GM20431 (cell line): Measurements from ENCODE around the gene TEKT5.
"Not testable (repeated sequence)": the region's sequence is repeated elsewhere in the genome, so short reads cannot be mapped to it uniquely, and the experiment has no call there.

ENCODE experiments used
- in situ Hi-C: fragments of 300-500 bp; cut with MseI, MboI; formaldehyde crosslinking; loops from one replicate; pipeline ENCODE4 v1.15.0; 2020; ENCODE audit warnings: low sequenced_read_pairs; ENCODE audit not compliant: unreplicated experiment

TEKT5 gene

DNA sequence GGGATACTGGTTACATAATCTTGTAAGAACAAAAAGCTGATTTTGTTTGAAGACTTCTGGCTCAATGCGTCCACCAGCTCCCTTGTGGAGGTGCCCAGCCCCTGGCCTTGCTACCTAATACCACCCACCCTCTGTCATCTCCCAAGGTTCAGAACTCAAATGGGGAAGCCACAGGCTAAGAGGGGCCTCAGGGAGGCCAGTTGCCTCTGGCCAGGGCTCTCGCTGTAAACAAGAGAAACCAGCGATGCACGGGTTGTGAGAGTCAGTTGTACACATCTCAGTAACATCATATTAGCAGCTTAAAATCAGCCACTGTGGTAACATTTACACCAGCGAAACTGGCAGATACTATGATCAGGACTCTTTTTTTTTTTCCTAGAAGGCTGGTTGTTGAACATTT, 6.0 kb downstream of the TEKT5 start:
- in situ Hi-C loops = no loop called here

DNA sequence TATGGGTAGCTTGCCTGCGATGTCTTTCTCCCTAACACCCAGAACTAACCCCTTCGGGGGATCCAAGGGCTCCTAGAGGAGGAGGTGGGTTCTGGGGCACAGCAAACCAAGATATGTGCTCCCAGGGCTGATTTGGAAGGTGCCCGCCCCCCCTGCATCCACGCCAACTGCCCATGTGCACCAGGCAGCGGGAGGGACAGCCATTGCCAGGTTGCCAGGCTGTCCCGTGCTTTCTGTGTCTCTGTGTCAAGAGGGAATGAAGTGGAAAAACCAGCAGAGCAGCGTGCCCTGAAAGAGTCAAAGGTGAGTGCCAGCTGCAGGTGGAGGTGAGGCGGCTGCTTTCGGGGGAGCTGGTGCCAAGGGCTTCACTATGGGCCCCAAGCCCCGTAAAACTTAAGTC, 6.4 kb downstream of the TEKT5 start:
- in situ Hi-C loops = no loop called here

GRCh38 chr16:10685709-10686108, 9.0 kb downstream of the TEKT5 start:
- in situ Hi-C loops = no loop called here

- in situ Hi-C loops = no loop called here
Measured at GRCh38 chr16:10684511-10685151, 10.1 kb downstream of the TEKT5 start.

DNA sequence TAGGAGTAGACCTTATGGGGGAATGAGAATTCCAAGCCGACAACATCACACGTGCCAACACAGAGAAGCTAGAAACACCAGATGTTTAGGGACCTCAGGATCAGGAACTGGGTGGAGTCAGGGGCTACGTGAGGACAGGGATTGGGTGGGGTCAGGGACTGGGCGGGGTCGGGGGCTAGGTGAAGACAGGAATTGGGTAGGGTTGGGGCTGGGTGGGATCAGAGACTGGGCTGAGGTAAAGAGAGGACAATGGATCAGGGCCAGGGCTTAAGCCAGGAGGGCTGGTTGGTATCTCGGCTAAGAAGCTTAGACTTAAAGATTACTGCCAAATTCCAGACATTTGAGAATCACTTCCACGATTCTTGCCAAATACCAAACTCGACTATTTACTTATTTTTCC, 11.6 kb downstream of the TEKT5 start:
- in situ Hi-C loops = no loop called here

- in situ Hi-C loops = no loop called here
Measured at GRCh38 chr16:10682604-10683003, 12.1 kb downstream of the TEKT5 start.

DNA sequence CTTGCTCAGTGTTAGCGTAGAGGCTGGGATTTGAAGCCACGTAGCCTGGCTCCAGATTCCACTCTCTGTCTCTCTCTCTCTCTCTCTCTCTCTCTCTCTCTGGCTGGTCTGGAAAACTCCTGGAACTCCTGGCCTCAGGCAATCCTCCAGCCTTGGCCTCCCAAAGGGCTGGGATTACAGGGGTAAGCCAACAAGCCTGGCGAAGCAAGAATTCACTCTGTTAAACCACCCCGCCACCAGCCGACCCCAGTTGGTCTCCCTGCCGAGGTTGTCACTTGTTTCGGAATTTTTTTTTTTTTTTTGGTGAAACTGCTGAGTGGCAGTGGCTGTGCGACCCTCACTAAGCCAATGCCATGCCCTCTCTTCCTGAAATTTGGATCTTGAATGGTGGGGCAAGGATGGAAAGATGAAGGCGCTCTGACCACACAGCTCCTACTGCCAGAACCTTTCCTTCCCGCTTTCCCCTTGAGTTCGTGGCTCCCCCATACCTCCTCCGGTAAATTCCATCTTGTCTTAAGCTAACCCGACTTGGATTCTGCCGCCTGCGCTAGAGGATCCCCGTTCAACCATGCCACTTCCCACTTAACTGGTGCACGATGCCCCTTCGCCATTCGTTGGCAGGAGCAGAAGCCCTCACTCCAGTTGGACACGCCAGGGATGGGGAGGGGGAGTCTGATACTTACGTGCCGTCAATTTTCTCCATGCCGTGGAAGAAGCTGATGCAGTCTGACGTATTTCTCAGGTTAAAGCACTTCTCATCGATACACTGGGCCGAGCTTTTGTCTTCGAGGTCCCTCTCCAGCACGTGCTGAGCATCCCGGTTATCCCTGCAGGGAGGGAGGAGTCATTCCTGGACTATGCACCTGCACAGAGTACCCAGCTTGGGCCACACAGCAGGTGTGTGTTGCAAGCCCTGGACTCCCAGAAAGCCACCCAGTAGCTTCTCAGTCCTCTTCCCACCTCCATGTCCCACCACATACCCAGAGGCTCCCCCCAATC, 13.1 kb downstream of the TEKT5 start:
- in situ Hi-C loops = no loop called here

DNA sequence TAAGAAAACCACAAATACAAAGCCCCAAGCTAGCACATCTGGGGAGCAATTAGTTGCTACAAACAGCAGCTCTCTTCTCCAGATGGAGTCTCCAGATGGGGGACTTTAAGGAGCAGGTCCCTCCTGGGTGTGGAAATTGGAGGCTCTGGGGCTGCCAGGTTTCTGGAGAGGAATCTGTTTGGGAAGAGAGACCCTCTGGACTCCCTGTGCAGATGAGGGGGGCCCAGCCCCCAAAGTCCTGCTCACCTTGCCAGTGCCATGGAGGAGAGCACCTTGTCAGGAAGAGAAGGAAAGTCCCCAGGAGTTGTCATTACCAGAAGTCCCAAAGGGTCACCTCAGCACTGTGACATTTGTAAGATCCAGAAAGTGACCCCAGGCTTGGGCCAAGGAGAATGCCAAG, 14.8 kb downstream of the TEKT5 start:
- in situ Hi-C loops = no loop called here

- in situ Hi-C loops = not testable (repeated sequence)
Measured at GRCh38 chr16:10679441-10679840, 15.3 kb downstream of the TEKT5 start.

- in situ Hi-C loops = no loop called here
Measured at GRCh38 chr16:10678655-10679054, 16.1 kb downstream of the TEKT5 start.

DNA sequence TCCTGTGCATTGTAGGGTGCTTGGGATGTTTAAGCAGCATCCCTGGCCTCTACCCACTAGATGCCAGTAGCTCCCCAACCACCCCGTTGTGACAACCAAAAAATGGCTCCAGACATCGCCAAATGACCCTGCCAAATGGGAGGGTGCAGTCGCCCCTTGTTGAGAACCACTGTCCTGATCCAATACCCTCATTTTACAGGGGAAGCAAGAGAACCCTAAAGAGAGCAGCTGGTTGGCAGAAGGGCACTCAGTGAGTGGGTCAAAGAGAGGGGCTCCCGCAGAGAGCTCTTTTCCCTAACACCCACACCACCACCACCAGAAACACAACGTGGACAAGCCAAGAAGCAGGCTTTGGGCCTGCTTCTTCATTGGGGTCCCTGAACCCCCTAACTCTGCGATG, 18.4 kb downstream of the TEKT5 start:
- in situ Hi-C loops = no loop called here

DNA sequence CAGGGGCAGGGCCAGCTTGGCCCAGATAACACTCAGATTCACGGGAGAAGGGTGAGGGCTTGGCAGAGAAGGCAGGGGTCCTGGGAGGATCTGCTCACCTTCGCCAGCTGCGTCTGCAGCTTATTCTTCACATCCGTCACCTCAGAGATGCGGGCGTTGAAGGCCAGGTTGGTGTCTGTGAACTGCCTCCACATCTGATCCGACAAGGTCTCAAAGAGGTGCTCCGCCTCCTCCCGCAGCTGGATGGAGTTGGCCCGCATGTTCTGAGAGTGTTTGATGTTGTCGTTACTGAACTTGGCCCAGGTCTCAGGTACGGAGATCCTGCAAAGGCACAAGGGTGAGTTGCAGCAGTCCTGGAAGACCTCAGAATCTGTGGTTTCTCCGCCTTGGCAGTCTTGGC, 18.9 kb downstream of the TEKT5 start:
- in situ Hi-C loops = no loop called here

- in situ Hi-C loops = no loop called here
Measured at GRCh38 chr16:10675216-10675615, 19.5 kb downstream of the TEKT5 start.

GRCh38 chr16:10671729-10672128, 23.0 kb downstream of the TEKT5 start:
- in situ Hi-C loops = no loop called here

GRCh38 chr16:10669791-10670190, 24.9 kb downstream of the TEKT5 start:
- in situ Hi-C loops = no loop called here

DNA sequence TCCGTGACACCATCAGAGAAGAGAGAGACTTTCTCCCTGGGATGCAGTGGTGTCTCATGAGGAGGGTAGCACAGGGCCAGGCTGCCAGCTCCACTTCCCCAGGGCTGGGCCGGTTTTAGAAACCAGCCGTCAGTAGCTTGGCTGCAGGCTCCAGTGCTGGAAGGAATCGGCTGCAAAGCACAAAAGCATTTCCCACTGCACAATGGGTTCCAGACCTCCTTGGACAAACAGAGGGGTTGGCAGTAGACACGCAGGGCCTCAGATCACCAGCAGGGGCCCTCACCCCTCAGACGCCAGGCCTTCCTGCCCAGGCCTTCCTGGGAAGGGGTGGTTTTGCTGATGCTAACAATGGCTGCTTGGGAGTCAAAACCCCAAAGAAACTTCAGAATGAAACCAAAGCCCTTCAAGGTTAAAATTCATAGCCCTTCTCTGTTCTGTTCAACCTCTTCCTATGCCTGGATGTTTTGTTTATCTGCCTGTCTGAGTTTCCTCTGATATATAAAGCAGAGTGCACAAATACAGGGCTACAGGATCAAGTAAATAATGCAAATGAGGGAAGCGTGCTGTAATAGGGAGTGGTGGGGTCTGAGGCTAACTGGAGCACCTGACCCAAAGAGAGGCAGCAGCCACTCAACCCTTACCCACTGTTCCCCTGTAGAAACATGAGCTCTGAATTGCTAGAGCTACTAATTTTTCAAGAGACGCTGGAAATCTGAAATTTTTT, 26.2 kb downstream of the TEKT5 start:
- in situ Hi-C loops = no loop called here

GRCh38 chr16:10667239-10667638, 27.5 kb downstream of the TEKT5 start:
- in situ Hi-C loops = no loop called here

GRCh38 chr16:10666291-10666690, 28.4 kb downstream of the TEKT5 start:
- in situ Hi-C loops = no loop called here

DNA sequence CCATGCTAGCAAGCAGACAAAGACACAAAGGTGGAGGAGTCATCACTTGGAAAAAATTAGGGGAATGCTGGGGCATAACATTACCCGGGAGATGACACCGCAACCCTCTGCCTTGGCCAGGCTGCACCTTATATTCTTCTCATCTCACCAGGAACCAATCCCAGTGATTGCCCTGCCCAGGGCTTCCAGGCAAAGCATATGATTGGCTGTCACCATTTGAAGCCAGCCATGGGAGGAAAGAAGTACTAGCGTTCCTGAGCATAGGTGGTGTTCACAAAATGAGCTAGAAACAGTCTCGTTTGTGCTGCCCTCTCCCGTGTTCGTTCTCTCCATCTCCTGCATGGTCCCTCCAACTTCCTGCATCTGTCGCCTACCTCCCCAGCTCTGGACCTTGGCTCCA, 29.6 kb downstream of the TEKT5 start:
- in situ Hi-C loops = no loop called here

- in situ Hi-C loops = no loop called here
Measured at GRCh38 chr16:10664720-10665126, 30.0 kb downstream of the TEKT5 start.

DNA sequence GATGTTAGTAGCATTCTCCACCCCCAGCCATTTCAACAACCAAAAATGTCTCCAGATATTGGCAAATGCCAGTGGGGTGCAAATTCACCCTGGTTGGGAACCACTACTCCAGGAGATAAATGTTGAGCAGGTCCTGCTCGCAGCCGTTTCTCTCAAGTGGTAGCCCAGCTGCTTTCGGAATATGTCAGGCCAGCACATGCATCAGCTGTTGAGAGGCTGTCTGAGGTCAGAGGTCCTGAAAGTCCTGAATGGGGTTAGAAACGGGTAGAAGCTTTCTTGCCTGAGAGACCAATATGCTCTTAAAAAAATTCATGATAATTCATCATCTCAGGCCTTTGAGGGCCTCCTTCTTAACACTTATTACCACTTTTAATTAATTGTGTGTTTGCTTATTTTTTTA, 31.0 kb downstream of the TEKT5 start:
- in situ Hi-C loops = no loop called here
